SK-N-SH treated with all-trans-retinoic acid at 6 μM for 48 hours (cell line): ENCODE measurements around the gene GXYLT1.
"Not testable (repeated sequence)": the region's sequence is repeated elsewhere in the genome, so short reads cannot be mapped to it uniquely, and the experiment has no call there.

ENCODE experiments used
- ATAC-seq: fragments of 200-7000 bp; cut with Tn5 transposase; 3 replicates; pipeline ENCODE4 v1.9.1; 2020; ENCODE audit warnings: mild to moderate bottlenecking, moderate library complexity
- BACH2 ChIP-seq: fragments of 250-450 bp; sonication (Bioruptor Pico); IDR thresholded peaks from 2 replicates; pipeline ENCODE4 v1.9.0; 2021; ENCODE audit warnings: mild to moderate bottlenecking, borderline replicate concordance
- CREB5 ChIP-seq: fragments of 250-450 bp; sonication (Bioruptor Pico); IDR thresholded peaks from 2 replicates; pipeline ENCODE4 v1.5.1; 2020; ENCODE audit warnings: low read depth, mild to moderate bottlenecking, moderate library complexity
- CSDC2 ChIP-seq: fragments of 250-450 bp; sonication (Bioruptor Pico); IDR thresholded peaks from 2 replicates; pipeline ENCODE4 v1.5.0; 2020; ENCODE audit warnings: mild to moderate bottlenecking, moderate library complexity
- CSRNP3 ChIP-seq: fragments of 250-450 bp; sonication (Bioruptor Pico); IDR thresholded peaks from 2 replicates; pipeline ENCODE4 v1.5.1; 2021; ENCODE audit warnings: mild to moderate bottlenecking, moderate library complexity
- GLIS3 ChIP-seq: fragments of 250-450 bp; sonication (Bioruptor Pico); IDR thresholded peaks from 2 replicates; pipeline ENCODE4 v1.5.0; 2020; ENCODE audit warnings: mild to moderate bottlenecking, moderate library complexity
- ISL1 ChIP-seq: fragments of 250-450 bp; sonication (Bioruptor Pico); IDR thresholded peaks from 2 replicates; pipeline ENCODE4 v2.1.2; 2022; ENCODE audit warnings: mild to moderate bottlenecking, moderate library complexity
- OSR1 ChIP-seq: fragments of 250-450 bp; sonication (Bioruptor Pico); IDR thresholded peaks from 2 replicates; pipeline ENCODE4 v1.8.0; 2022; ENCODE audit warnings: moderate library complexity, mild to moderate bottlenecking, inconsistent platforms
- POU6F1 ChIP-seq: fragments of 250-450 bp; sonication (Bioruptor Pico); IDR thresholded peaks from 2 replicates; pipeline ENCODE4 v1.8.0; 2021; ENCODE audit warnings: low read depth, mild to moderate bottlenecking, moderate library complexity, borderline replicate concordance
- PPARA ChIP-seq: fragments of 250-450 bp; sonication (Bioruptor Pico); IDR thresholded peaks from 2 replicates; pipeline ENCODE4 v1.5.0; 2020; ENCODE audit warnings: mild to moderate bottlenecking, borderline replicate concordance
- RARB ChIP-seq: fragments of 250-450 bp; sonication (Bioruptor Pico); IDR thresholded peaks from 2 replicates; pipeline ENCODE4 v1.8.0; 2021; ENCODE audit warnings: mild to moderate bottlenecking, moderate library complexity
- SNAI2 ChIP-seq: fragments of 250-450 bp; sonication (Bioruptor Pico); IDR thresholded peaks from 2 replicates; pipeline ENCODE4 v1.5.0; 2020; ENCODE audit warnings: mild to moderate bottlenecking, moderate library complexity
- TCF4 ChIP-seq: fragments of 250-450 bp; sonication (Bioruptor Pico); IDR thresholded peaks from 2 replicates; pipeline ENCODE4 v1.8.0; 2021; ENCODE audit warnings: mild to moderate bottlenecking, moderate library complexity, borderline replicate concordance
- TOX ChIP-seq: fragments of 250-450 bp; sonication (Bioruptor Pico); IDR thresholded peaks from 2 replicates; pipeline ENCODE4 v1.8.0; 2021; ENCODE audit warnings: mild to moderate bottlenecking, moderate library complexity, borderline replicate concordance
- ZC3H10 ChIP-seq: fragments of 250-450 bp; sonication (Bioruptor Pico); IDR thresholded peaks from 2 replicates; pipeline ENCODE4 v1.5.1; 2021; ENCODE audit warnings: mild to moderate bottlenecking, moderate library complexity
- ZFP3 ChIP-seq: fragments of 250-450 bp; sonication (Bioruptor Pico); IDR thresholded peaks from 2 replicates; pipeline ENCODE4 v1.5.0; 2020; ENCODE audit warnings: mild to moderate bottlenecking, moderate library complexity
- ZFP30 ChIP-seq: fragments of 450-650 bp; formaldehyde crosslinking; IDR thresholded peaks from 2 replicates; pipeline ENCODE4 v1.5.0; 2022; ENCODE audit warnings: mild to moderate bottlenecking, moderate library complexity
- ZNF565 ChIP-seq: fragments of 450-650 bp; formaldehyde crosslinking; conservative IDR thresholded peaks from 2 replicates; pipeline ENCODE4 v1.5.0; 2020; ENCODE audit warnings: low read depth, mild to moderate bottlenecking, moderate library complexity
- ZNF70 ChIP-seq: fragments of 450-650 bp; formaldehyde crosslinking; IDR thresholded peaks from 2 replicates; pipeline ENCODE4 v1.5.0; 2020; ENCODE audit warnings: mild to moderate bottlenecking, moderate library complexity
- ZNF8 ChIP-seq: fragments of 450-650 bp; formaldehyde crosslinking; IDR thresholded peaks from 2 replicates; pipeline ENCODE4 v1.5.0; 2020; ENCODE audit warnings: mild to moderate bottlenecking, moderate library complexity
- TF ChIP-seq, protein P1 (sequence below): fragments of 250-450 bp; sonication (Bioruptor Pico); IDR thresholded peaks from 2 replicates; pipeline ENCODE4 v1.8.0; 2020; ENCODE audit warnings: mild to moderate bottlenecking, moderate library complexity, borderline replicate concordance

GXYLT1 gene

GRCh38 chr12:42144408-42145196 lies at the start of gene GXYLT1:
TSS of gene GXYLT1 (minus strand) at chr12:42144874. CDS start at chr12:42144646, 228 bp downstream.
- ATAC-seq: peak; percentile 97
- TF ChIP-seq, protein P1, sequence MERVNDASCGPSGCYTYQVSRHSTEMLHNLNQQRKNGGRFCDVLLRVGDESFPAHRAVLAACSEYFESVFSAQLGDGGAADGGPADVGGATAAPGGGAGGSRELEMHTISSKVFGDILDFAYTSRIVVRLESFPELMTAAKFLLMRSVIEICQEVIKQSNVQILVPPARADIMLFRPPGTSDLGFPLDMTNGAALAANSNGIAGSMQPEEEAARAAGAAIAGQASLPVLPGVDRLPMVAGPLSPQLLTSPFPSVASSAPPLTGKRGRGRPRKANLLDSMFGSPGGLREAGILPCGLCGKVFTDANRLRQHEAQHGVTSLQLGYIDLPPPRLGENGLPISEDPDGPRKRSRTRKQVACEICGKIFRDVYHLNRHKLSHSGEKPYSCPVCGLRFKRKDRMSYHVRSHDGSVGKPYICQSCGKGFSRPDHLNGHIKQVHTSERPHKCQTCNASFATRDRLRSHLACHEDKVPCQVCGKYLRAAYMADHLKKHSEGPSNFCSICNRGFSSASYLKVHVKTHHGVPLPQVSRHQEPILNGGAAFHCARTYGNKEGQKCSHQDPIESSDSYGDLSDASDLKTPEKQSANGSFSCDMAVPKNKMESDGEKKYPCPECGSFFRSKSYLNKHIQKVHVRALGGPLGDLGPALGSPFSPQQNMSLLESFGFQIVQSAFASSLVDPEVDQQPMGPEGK (CRISPR knock-in tag): no peak
- TF ChIP-seq ISL1 (CRISPR knock-in tag) (no peak), RARB (CRISPR knock-in tag) (no peak), ZNF8 (CRISPR knock-in tag) (no peak), CSDC2 (CRISPR knock-in tag) (no peak), OSR1 (CRISPR knock-in tag) (no peak), ZNF565 (no peak), SNAI2 (CRISPR knock-in tag) (no peak), TOX (CRISPR knock-in tag) (no peak), ZFP3 (CRISPR knock-in tag) (no peak), ZNF70 (CRISPR knock-in tag) (no peak), POU6F1 (CRISPR knock-in tag) (no peak)

DNA sequence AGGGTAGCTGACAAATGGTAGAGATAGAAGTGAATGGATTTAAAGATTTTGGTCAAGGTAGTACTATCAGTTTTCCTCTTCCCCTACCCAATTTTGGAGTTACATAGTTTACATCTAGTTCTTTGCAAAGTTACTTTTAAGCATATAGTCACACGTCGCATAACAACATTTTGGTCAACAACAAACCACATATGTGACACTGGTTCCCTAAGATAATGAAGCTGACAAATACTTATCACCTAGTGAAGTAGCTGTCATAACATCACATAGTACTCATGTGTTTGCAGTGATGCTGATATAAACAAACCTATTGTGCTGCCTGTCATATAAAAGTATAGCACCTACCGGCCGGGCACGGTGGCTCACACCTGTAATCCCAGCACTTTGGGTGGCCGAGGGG lies 48.0 kb upstream of the GXYLT1 start:
- ATAC-seq: no peak
- TF ChIP-seq ZNF565 (no peak), ZC3H10 (CRISPR knock-in tag) (no peak), ZFP30 (CRISPR knock-in tag) (no peak)
- TF ChIP-seq, all 23 proteins: peak for 0

- no peak for TF ChIP-seq ZNF565
- no peak for TF ChIP-seq PPARA (CRISPR knock-in tag)
- no peak for TF ChIP-seq RARB (CRISPR knock-in tag)
- no peak for TF ChIP-seq ZFP3 (CRISPR knock-in tag)
- TF ChIP-seq GLIS3 (CRISPR knock-in tag): no peak
- no peak for TF ChIP-seq CREB5
- TF ChIP-seq ZNF8 (CRISPR knock-in tag): no peak
- no peak for TF ChIP-seq BACH2 (CRISPR knock-in tag)
- ATAC-seq: no peak
Observed at GRCh38 chr12:42192258-42192657, 47.6 kb upstream of the GXYLT1 start.

DNA sequence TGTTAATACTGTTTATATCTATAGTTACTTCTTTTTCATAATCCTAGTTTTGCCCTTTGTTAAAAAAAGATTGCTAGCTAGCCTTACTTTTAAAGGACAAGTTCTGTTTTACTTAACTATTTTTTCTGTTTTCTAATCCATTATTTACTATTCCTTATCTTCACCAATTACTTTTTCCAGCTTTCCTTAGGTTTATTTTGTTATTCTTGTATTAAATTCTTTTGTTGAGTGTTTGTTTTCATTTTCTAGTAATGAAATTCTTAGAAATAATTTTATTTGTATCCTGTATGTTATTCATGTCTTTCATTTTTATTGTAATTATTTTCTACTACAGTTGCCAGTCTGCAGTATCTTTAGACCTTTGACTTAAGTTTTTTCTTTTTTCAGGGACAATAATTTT lies 45.7 kb upstream of the GXYLT1 start:
- ATAC-seq: no peak
- TF ChIP-seq TCF4 (CRISPR knock-in tag) (no peak), ZFP30 (CRISPR knock-in tag) (no peak), ZNF565 (no peak), SNAI2 (CRISPR knock-in tag) (no peak), ZC3H10 (CRISPR knock-in tag) (no peak), ZNF8 (CRISPR knock-in tag) (no peak), ZNF70 (CRISPR knock-in tag) (no peak), CSDC2 (CRISPR knock-in tag) (no peak), CSRNP3 (CRISPR knock-in tag) (no peak)

DNA sequence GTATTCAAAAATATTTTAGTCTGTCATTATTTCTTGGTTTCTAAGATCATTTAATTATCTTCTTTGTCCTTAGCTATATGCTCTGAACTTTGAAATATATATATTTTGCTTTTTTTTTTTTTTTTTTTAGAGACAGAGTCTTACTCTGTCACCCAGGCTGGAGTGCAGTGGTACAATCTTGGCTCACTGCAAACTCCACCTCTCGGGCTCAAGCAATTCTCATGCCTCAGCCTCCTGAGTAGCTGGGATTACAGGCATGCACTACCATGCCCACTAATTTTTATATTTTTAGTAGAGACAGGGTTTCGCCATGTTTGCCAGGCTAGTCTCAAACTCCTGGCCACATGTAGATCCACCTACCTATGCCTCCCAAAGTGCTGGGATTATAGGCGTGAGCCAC lies 43.6 kb upstream of the GXYLT1 start:
- not testable (repeated sequence) for ATAC-seq
